ENCODE data around the gene PHYKPL. TPM values are rescaled to one million over a fixed set of nuclear protein-coding genes. Genes with fewer than 3 reads are reported as not detected.

PHYKPL gene
- total and polyA plus RNA-seq, 2 of the 13 experiments (the other 11 are each of a cell fraction or from before 2014, with no cell fraction given): 18.0 to 78.6 TPM

DNA sequence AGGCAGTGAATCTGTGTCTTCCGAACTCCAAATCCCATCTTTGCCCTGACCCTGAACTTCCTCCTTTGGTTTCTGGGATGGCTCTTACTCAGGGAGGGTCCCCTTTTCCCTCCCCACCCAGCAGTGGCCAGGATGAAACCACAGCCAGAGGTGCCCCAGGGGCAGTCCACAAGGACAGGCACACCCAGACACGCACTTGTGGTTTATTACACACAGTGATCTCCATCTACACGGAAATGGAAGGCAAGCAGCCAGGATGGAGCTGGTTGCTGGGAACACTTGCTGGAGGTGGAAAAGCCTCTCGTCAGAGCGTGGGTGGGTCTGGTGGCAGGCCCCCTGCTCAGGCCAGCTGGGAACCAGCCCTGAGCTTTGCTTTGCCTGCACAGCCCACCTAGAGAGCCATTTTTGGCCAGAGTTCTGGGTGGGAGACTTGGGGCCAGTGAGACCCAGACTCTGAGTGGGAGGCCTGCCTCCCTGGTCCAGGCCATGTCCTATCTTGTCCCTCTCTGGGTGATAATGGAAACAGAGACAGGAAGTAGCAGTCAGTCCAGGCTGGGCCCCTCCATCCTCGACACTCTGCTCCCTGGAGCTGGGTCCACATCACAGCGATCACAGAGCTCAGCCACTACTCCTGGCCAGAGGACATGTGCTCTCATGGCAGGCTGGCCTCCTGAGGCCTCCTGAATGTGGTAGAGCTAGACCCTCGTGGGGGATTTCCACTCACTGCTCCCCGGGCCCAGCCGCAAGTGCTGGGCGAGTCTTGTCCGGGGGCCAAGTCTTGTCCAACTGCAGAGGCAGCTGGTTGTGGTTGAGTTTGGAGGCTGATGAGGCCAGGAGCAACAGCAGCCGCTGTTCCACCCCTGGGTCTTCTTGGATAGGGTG is 5.1 kb upstream of the PHYKPL start (continued):
- TF ChIP-seq GMEB2 (CRISPR knock-in tag; IDR thresholded peaks at IDR 0.05; ENCODE audit: low read depth): no peak
- no peak for TF ChIP-seq ZNF672 (CRISPR knock-in tag; IDR thresholded peaks at IDR 0.05)
- TF ChIP-seq HCFC1 (IDR thresholded peaks at IDR 0.05; ENCODE audit: low read depth, low read length): no peak
- TF ChIP-seq SUZ12 (IDR thresholded peaks at IDR 0.05; ENCODE audit: low read depth, low read length): no peak

GRCh38 chr5:178236679-178237078 is 4.1 kb upstream of the PHYKPL start:
- DNase-seq (ENCODE audit: low spot score) (peak; percentile 31), ATAC-seq (no peak), FAIRE-seq (no peak)
- H3K27ac ChIP-seq (ENCODE audit: extremely low read length, insufficient read depth, low read length): no peak overlapping the region
- H3K79me2 ChIP-seq (ENCODE audit: insufficient read depth, low read length): peaks cover 4% of the 10 kb centered on the region
- H4K20me1 ChIP-seq (ENCODE audit: insufficient read depth, low read length): no peaks in the 10 kb centered on the region
- no peaks in the 10 kb centered on the region; a peak in 1 of 5 replicates for H3K27me3 ChIP-seq (ENCODE audit: control insufficient read depth in 1 of 2, insufficient read depth in 2 of 2, low read length in 2 of 2)
- H3K36me3 ChIP-seq (replicated peaks in 1 of 2; ENCODE audit: control insufficient read depth in 1 of 2, insufficient read depth in 2 of 2, low read length in 2 of 2): no peaks in the 10 kb centered on the region; a peak in 1 of 5 replicates
- H3K4me2 ChIP-seq (ENCODE audit: low read depth, low read length): peak overlapping the region; percentile 51; the same call in 1 of the 2 replicates
- ChIA-PET POLR2A (no interaction called here), CTCF (ENCODE audit: low intra/inter-chr PET ratio, low total read pairs) (no interaction called here)
- in situ Hi-C loops (cut with HindIII; ENCODE audit: extremely low pct_ligation_motif_present, low pct_unique_long_range_greater_than_20kb): no loop called here
- H2AFZ ChIP-seq (ENCODE audit: low read length): no peak overlapping the region
- no peak overlapping the region for H3K9ac ChIP-seq (ENCODE audit: insufficient read depth, low read depth, low read length)
- TF ChIP-seq, protein P1, sequence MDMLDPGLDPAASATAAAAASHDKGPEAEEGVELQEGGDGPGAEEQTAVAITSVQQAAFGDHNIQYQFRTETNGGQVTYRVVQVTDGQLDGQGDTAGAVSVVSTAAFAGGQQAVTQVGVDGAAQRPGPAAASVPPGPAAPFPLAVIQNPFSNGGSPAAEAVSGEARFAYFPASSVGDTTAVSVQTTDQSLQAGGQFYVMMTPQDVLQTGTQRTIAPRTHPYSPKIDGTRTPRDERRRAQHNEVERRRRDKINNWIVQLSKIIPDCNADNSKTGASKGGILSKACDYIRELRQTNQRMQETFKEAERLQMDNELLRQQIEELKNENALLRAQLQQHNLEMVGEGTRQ (IDR thresholded peaks at IDR 0.05; ENCODE audit: low read depth, low read length): peak; percentile 80
- TF ChIP-seq, protein P1 (CRISPR knock-in tag; IDR thresholded peaks at IDR 0.05; ENCODE audit: borderline replicate concordance): peak; percentile 58; the same call in 1 of the 2 replicates
- peak; percentile 96 for TF ChIP-seq MNT (IDR thresholded peaks at IDR 0.05)
- no peak for TF ChIP-seq MEIS1 (CRISPR knock-in tag; IDR thresholded peaks at IDR 0.05; ENCODE audit: borderline replicate concordance)
- H3K4me3 ChIP-seq (replicated peaks in 1 of 3; ENCODE audit: insufficient read depth in 1 of 3, low read depth in 2 of 3, low read length in 3 of 3): no peak overlapping the region
- 2% methylated on average over 4 of the region's 4 CpGs for WGBS (ENCODE audit: low lambda C conversion rate)
- intact Hi-C loops (cut with micrococcal nuclease; ENCODE audit: unreplicated experiment): no loop called here
- peaks cover 55% of the 10 kb centered on the region for H3K4me1 ChIP-seq (ENCODE audit: insufficient read depth, low read length)
- H3K9me3 ChIP-seq (ENCODE audit: low read length): no peaks in the 10 kb centered on the region
- no TSS peak for BruUV-seq (replicated peaks)
